Renal cortex interstitium (tissue), 11 donors: ENCODE measurements around the gene CAPRIN2. TPM values are rescaled to one million over a fixed set of nuclear protein-coding genes. Genes with fewer than 3 reads are reported as not detected.
A peak's percentile ranks its signal among the peaks of the same experiment; 100 is the strongest.

Experiments used
- DNase-seq, 11 donors: peaks; one replicate each; pipeline ENCODE4 v3.0.0-alpha.2; 2013; ENCODE audit warnings: low read depth in 9 of 11, low spot score in 4 of 11; ENCODE audit errors: extremely low read depth in 1 of 11
- polyA plus RNA-seq, 3 donors: library from polyadenylated mRNA; unstranded; fragments of 120-200 nt; gene quantifications; one replicate each; pipeline ENCODE4 v1.2.1, GENCODE V29; 2013; ENCODE audit not compliant: insufficient read length in 3 of 3

The CAPRIN2 gene
- polyA plus RNA-seq, 3 donors = 33.8 to 50.7 (median 38.7) TPM

DNA sequence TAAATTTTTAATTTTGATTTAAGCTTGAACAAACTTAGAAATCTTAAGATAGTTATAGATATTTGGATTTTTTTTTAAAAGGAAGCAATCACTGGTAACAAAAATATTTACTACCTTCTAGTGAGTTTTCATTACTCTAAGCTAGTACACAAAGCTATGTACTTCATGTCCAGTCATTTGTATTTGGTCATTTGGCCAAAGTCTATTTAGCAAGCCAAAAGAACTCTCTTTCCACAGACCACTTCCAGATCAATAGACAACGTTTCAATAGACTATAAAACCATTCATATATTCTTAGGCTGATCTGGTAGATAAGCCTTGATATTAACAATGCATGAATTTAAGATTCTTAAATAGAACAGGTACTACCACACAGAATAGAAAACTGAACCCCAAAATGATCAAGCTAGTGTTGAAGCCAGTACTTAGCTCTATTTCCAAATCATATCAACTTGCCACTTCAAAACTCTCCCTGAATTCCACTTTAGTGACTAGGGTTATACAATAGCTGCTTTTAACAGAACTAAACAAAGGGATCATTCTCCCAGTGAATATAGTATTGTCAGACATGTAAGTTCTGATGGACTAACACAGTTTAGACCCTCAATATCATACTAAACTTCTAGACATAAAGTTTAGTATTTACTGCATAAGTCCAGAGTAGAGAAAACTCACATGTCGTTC lies 21.7 kb downstream of the CAPRIN2 start:
- no peak for DNase-seq

- no peak for DNase-seq
These were observed 24.7 kb downstream of the CAPRIN2 start for GRCh38 chr12:30730011-30730410.

DNA sequence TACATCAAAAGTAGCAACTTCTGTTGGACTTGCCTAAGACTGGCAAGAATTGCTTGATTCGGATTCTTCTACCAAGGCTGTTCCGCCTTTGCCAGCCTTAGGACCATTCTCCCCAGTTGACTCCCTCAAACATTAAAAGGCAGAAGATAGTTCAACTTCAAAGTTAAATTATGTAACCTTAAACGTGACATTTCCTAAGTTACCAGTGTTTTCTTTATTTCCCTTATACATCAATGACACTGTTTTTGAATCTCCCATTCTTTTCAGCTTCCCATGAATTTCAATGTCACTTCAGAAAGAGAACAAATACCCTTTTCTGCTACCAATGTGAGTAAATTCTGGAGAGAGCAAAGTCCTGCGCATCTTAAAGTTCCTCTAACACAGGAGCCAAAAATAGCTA lies 25.2 kb downstream of the CAPRIN2 start:
- no peak for DNase-seq

GRCh38 chr12:30726647-30727046 lies 28.1 kb downstream of the CAPRIN2 start:
- DNase-seq = no peak

- DNase-seq = no peak
These were observed 29.0 kb downstream of the CAPRIN2 start for GRCh38 chr12:30725739-30726138.

DNA sequence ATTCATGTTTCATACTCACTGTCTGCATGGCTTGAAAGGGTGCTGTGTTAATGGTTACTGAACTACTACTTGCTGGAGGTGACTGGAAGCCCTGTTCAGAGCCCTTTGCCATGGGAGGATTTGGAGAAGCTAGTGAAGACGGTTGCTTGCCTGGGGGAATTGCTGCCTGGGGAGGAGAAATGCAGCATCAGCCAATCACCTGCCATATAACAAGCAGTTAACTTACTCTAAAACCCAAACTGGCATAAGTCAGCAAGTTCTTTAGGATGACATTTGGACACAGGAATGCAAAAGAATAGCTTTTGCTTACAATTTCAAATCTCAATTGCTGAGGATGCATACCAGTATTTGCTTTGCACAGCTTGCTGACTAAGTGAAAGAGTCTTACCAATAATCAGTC lies 35.7 kb downstream of the CAPRIN2 start:
- peak in 1 of 11 donors; percentile 32 for DNase-seq

DNA sequence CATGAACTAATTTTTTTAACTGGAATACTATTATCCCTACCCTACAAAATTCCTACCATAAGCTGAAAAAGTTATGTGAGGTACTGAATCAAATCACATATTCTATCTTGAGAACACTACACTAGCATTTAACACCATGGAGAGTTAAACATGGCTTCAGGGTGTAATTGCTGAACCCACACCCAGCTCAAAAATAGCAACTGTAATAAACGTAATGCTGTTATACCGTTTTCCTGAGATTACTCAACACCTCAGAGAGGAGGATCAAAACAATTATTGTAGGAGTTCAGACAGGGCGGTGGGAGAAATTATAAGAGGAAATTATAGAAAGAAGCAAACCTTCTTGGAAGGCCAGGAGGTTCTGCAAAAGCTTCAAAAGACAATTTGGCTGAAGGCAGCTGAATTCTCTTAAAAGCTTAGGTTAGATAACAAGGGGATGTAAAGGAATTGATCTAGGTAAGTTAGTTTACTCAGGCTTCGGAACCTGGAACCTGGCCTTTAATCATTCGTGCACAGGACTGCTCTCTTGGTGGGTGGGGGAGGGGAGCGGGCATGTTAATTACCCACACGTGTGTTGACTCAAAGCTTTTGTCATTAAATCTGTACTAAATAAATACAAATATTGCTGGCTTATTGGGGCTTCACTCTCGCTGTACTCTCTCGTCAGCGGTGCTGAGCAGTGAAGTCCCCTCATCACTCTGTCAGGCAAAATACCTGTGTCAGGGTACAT lies 47.0 kb downstream of the CAPRIN2 start:
- DNase-seq = no peak

- DNase-seq = no peak
These were observed 48.3 kb downstream of the CAPRIN2 start for GRCh38 chr12:30706476-30706875.

- no peak for DNase-seq
These were observed 53.7 kb downstream of the CAPRIN2 start for GRCh38 chr12:30701056-30701455.

DNA sequence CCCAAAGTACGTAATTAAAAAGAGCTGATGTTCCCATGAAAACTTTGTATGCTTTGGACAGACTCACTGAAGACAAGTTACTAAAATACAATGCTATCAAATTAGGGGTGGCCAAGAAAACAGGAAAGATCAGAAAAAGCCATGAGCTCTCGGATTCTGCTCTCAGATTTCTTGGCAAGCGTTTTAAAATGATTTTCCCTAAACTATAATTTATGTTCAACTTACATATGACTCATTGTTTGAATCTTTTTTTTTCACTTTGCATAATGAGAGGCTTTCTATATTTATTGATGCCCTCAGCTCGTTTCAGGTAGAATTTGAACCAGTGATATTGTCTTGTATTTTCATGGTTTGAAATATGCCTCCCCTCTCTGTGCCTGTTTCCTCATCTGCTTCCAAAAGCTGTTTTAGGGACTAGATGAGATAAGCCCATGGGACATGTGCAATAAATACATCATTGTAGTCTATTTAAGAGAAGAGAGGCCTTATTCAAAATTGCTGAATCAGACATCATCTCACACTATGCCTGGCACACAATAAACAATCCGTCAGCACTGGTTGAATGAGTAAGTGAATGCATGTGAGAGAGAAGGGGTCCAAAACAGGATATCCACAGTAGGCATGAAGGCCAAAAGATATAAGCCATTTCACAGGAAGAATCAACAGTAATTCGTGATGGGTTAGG lies 54.4 kb downstream of the CAPRIN2 start:
- DNase-seq = no peak

- no peak for DNase-seq
These were observed 56.4 kb downstream of the CAPRIN2 start for GRCh38 chr12:30698346-30698745.

DNA sequence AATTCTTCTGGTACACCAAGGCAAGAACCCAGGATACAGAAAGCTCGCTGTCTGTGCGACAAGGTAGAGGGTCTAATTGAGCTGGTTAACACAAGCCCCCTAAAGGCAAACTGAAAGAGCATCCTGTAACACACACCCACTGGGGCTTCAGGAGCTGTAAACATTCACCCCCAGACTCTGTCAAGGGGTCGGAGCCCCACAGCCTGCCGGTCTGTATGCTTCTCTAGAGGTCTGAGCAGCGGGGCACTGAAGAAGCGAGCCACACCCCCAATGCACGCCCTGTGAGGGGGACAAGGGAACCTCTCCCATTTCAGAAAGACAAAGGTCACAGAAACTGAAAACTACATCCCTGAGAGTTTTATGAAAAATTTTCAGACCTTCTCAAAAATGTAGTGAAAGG lies 57.8 kb downstream of the CAPRIN2 start:
- DNase-seq = no peak

- DNase-seq = no peak
These were observed 58.3 kb downstream of the CAPRIN2 start for GRCh38 chr12:30696486-30696885.

GRCh38 chr12:30696103-30696408 lies 58.7 kb downstream of the CAPRIN2 start:
- DNase-seq = no peak

DNA sequence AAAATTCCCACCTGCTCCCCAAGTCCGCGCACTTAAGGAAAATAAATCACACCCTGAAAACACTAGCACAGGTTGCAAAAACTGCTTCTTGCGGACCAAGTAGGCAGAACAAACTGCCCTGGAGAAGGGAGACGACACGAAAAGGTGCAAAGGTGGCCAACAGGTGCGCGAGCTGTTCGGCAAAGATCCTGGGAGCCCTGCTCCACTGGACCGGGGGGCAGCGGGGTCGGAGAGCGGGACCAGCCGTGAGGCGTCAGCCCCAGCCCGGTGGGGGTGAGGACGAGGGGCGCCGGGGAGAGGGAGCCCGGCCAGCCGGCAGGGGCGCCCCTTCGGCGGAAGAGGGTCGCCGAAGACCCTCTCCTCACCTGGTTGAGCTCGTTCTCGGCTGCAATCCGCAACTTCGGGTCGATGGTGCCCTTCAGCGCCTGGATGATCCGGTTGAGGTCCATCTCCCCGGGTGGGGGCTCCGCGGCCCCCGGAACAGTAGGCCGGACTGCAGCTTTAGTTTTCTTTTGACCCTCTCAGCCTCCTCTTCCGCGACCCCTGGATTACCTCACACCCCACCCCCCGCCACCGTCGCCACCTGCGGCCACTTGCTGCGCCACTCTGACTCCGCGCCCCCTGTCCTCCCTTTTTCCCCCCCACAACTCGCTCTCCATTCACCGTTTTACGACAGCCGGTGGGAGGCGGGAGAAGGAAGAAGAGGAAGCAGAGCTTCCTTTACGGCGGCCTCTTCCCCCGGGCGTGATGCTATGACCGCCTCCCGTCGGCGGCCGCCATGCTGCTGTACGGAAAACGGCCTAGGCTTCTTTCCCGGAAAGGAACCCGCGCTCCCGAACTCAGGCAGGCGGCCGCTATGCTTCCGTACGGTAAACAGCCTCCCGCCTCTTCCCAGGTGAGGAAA lies 59.3 kb downstream of the CAPRIN2 start, which contains the start of gene IPO8:
IPO8 (minus strand) TSS at position 671 of the 904 bp plus-strand sequence; CDS start at position 449, 222 bp downstream.
- peak; percentile 83 to 96 (median 90) for DNase-seq

GRCh38 chr12:30694412-30695198 lies 60.1 kb downstream of the CAPRIN2 start:
- DNase-seq = peak in 9 of 11 donors; percentile 13 to 46 (median 28)

DNA sequence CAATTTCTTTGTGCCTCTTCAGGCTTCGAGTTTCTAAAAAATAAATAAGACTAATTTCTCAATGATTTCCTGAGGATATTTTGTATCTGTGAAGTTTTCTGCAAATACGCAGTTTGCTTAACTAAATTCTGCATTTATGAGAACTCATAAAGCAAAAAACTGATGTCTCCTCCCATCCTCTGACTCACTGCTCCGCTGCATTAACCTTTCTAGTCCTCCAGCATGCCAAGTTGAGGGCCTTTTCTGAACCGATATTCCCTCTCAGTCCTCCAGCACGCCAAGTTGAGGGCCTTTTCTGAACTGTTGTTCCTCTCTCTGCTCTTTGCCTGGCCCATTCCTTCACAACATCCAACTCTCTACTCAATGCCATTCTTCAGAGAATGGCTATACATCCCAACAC lies 62.3 kb downstream of the CAPRIN2 start:
- DNase-seq = no peak

- DNase-seq = peak in 1 of 11 donors; percentile 3
These were observed 63.5 kb downstream of the CAPRIN2 start for GRCh38 chr12:30691122-30691879.
